Measurements from ENCODE around the gene CBL. TPM values are rescaled to one million over a fixed set of nuclear protein-coding genes. Genes with fewer than 3 reads are reported as not detected.

The CBL gene
- total and polyA plus RNA-seq, 2 experiments from 2014 or later = 6.5 to 18.3 TPM

GRCh38 chr11:119320776-119321524 lies 114.8 kb downstream of the CBL start:
- TF ChIP-seq, protein P1, sequence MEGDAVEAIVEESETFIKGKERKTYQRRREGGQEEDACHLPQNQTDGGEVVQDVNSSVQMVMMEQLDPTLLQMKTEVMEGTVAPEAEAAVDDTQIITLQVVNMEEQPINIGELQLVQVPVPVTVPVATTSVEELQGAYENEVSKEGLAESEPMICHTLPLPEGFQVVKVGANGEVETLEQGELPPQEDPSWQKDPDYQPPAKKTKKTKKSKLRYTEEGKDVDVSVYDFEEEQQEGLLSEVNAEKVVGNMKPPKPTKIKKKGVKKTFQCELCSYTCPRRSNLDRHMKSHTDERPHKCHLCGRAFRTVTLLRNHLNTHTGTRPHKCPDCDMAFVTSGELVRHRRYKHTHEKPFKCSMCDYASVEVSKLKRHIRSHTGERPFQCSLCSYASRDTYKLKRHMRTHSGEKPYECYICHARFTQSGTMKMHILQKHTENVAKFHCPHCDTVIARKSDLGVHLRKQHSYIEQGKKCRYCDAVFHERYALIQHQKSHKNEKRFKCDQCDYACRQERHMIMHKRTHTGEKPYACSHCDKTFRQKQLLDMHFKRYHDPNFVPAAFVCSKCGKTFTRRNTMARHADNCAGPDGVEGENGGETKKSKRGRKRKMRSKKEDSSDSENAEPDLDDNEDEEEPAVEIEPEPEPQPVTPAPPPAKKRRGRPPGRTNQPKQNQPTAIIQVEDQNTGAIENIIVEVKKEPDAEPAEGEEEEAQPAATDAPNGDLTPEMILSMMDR (IDR thresholded peaks at IDR 0.05; ENCODE audit: low read depth, low read length) = no peak
- Histone ChIP-seq H3K27ac (peak overlapping the region; percentile 50), H3K4me3 (peak overlapping the region; percentile 9), H3K27me3 (peaks cover 7% of the 10 kb centered on the region), H3K36me3 (no peaks in the 10 kb centered on the region), H3K4me1 (ENCODE audit: low read depth) (peaks cover 54% of the 10 kb centered on the region), H3K9me3 (ENCODE audit: low read depth) (no peaks in the 10 kb centered on the region)
- DNase-seq (ENCODE audit: low read depth in 1 of 2, low spot score in 1 of 2) = peak; percentile 65 to 79

GRCh38 chr11:119322360-119322739 lies 116.2 kb downstream of the CBL start:
- Histone ChIP-seq H3K9me3 (ENCODE audit: low read depth) (no peaks in the 10 kb centered on the region), H3K36me3 (no peaks in the 10 kb centered on the region), H3K27ac (no peak overlapping the region), H3K27me3 (no peaks in the 10 kb centered on the region), H3K4me3 (no peak overlapping the region), H3K4me1 (ENCODE audit: low read depth) (peaks cover 51% of the 10 kb centered on the region)
- DNase-seq (ENCODE audit: low read depth in 1 of 2, low spot score in 1 of 2) = peak in 1 of 2 donors; percentile 63
- TF ChIP-seq, protein P1 (IDR thresholded peaks at IDR 0.05; ENCODE audit: low read depth, low read length) = no peak

- no peaks in the 10 kb centered on the region for H3K9me3 ChIP-seq (ENCODE audit: low read depth)
These were observed 116.9 kb downstream of the CBL start for GRCh38 chr11:119322921-119323531.

GRCh38 chr11:119323532-119324033 lies 117.4 kb downstream of the CBL start:
- H3K4me1 ChIP-seq (ENCODE audit: low read depth) = peaks cover 39% of the 10 kb centered on the region
- H3K9me3 ChIP-seq (ENCODE audit: low read depth) = no peaks in the 10 kb centered on the region
- no peak overlapping the region for H3K4me3 ChIP-seq
- TF ChIP-seq, protein P1 (IDR thresholded peaks at IDR 0.05; ENCODE audit: low read depth, low read length) = peak; percentile 79
- H3K27me3 ChIP-seq = no peaks in the 10 kb centered on the region
- peak overlapping the region; percentile 77 for H3K27ac ChIP-seq
- no peaks in the 10 kb centered on the region for H3K36me3 ChIP-seq
- DNase-seq (ENCODE audit: low read depth in 1 of 2, low spot score in 1 of 2) = peak; percentile 78 to 92

More at GRCh38 chr11:119322921-119323531, 116.9 kb downstream of the CBL start:
- no peaks in the 10 kb centered on the region for H3K36me3 ChIP-seq
- no peak for DNase-seq (ENCODE audit: low read depth in 1 of 2, low spot score in 1 of 2)
- H3K4me3 ChIP-seq = no peak overlapping the region
- H3K27me3 ChIP-seq = no peaks in the 10 kb centered on the region
- TF ChIP-seq, protein P1 (IDR thresholded peaks at IDR 0.05; ENCODE audit: low read depth, low read length) = no peak
- no peak overlapping the region for H3K27ac ChIP-seq
- peaks cover 44% of the 10 kb centered on the region for H3K4me1 ChIP-seq (ENCODE audit: low read depth)

DNA sequence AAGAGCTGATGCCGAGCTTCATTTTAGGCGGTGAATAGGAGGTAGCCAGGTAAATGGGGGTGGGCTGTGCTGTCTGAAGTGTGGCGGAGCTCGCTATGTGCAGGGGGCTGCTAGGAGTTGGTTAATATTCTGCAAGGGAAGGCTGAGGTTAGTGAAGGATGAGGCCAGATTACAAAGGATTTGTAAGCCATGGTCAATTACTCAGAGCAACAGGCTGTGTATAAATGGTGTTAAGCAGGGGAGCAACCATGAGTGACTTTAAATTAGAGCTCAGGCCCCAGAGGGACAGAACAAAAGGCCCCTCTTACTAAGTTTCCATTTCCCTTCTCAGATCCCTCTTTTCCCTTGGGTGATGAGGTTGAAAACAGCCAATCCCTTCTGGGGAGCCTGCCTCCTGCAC lies 118.0 kb downstream of the CBL start:
- Histone ChIP-seq H3K9me3 (ENCODE audit: low read depth) (no peaks in the 10 kb centered on the region), H3K36me3 (no peaks in the 10 kb centered on the region), H3K4me3 (no peak overlapping the region), H3K27ac (peak overlapping the region; percentile 77), H3K4me1 (ENCODE audit: low read depth) (peaks cover 33% of the 10 kb centered on the region), H3K27me3 (no peaks in the 10 kb centered on the region)
- no peak for DNase-seq (ENCODE audit: low read depth in 1 of 2, low spot score in 1 of 2)
- TF ChIP-seq, protein P1 (IDR thresholded peaks at IDR 0.05; ENCODE audit: low read depth, low read length) = no peak
